Tibial nerve (tissue), 4 donors: ENCODE measurements around the gene TLCD4.
"Not testable (repeated sequence)": the region's sequence is repeated elsewhere in the genome, so short reads cannot be mapped to it uniquely, and the experiment has no call there.

Experiments
- CTCF ChIP-seq, 5 experiments: fragments of 200-600 bp in 3 of 5; fragments of 450-650 bp in 2 of 5; sonication (generic) in 3 of 5; IDR thresholded peaks; one replicate each; pipeline ENCODE4 v1.5.1; 2016 to 2019; ENCODE audit warnings: antibody characterized with exemption in 5 of 5, mild to moderate bottlenecking in 3 of 5, moderate library complexity in 2 of 5
- EP300 ChIP-seq, 2 donors: sonication (generic); formaldehyde crosslinking; IDR thresholded peaks; one replicate each; pipeline ENCODE4 v1.6.1; 2017; ENCODE audit warnings: antibody characterized with exemption in 2 of 2, mild to moderate bottlenecking in 1 of 2
- POLR2A ChIP-seq, 2 donors: fragments of 450-650 bp; IDR thresholded peaks; one replicate each; pipeline ENCODE4 v1.6.1; 2017; ENCODE audit warnings: antibody characterized with exemption in 2 of 2, mild to moderate bottlenecking in 2 of 2, moderate library complexity in 2 of 2

- TF ChIP-seq CTCF, EP300, POLR2A (IDR thresholded peaks at IDR 0.05): not testable (repeated sequence)
These were observed 24.3 kb upstream of the TLCD4 start for GRCh38 chr1:95092891-95093290.
